Caco-2 (cell line): ENCODE measurements around the gene NPHP4. TPM values are rescaled to one million over a fixed set of nuclear protein-coding genes. Genes with fewer than 3 reads are reported as not detected.

Experiments used
- BruUV-seq: library from RNA; stranded (reverse); fragments of 400-500 nt; replicated peaks from 2 replicates; lab custom pipeline; 2021; lab: Mats Ljungman, UMichigan
- CTCF ChIA-PET: fragments of 300-600 bp; sonication (Branson Sonifier 250); formaldehyde crosslinking; loops from one replicate; lab custom pipeline; 2022; ENCODE audit warnings: antibody characterized with exemption; lab: Charles Lee
- POLR2A ChIA-PET: fragments of 300-600 bp; sonication (Branson Sonifier 250); formaldehyde crosslinking; loops from one replicate; lab custom pipeline; 2022; ENCODE audit warnings: antibody characterized with exemption; lab: Charles Lee
- DNase-seq, 2 experiments: peaks; one replicate each; pipeline versions ENCODE4 v3.0.0 to v3.0.0-alpha.2; 2020 to 2022
- H3K27me3 ChIP-seq: replicated peaks from 2 replicates; pipeline ENCODE4 v1.6.0; 2011; ENCODE audit warnings: low read length; ENCODE audit not compliant: control insufficient read depth, insufficient read depth
- H3K36me3 ChIP-seq: 2 replicates; pipeline ENCODE4 v1.5.1; 2011; ENCODE audit warnings: low read length; ENCODE audit not compliant: control insufficient read depth, insufficient read depth
- H3K4me1 ChIP-seq: fragments of 250-450 bp; sonication (Bioruptor Pico); 2 replicates; pipeline ENCODE4 v1.5.1; 2020; ENCODE audit warnings: mild to moderate bottlenecking
- H3K4me3 ChIP-seq: 2 replicates; pipeline ENCODE4 v1.5.1; 2011; ENCODE audit warnings: low read depth, mild to moderate bottlenecking, control low read depth, low read length
- H3K9me3 ChIP-seq: fragments of 250-450 bp; sonication (Bioruptor Pico); 2 replicates; pipeline ENCODE4 v1.5.1; 2020; ENCODE audit warnings: mild to moderate bottlenecking, moderate library complexity
- H3K27ac Mint-ChIP-seq: one replicate; pipeline ENCODE4 v1.8.0; 2022; ENCODE audit warnings: mixed read lengths; ENCODE audit not compliant: unreplicated experiment
- H3K27me3 Mint-ChIP-seq: one replicate; pipeline ENCODE4 v1.8.0; 2022; ENCODE audit warnings: mixed read lengths; ENCODE audit not compliant: insufficient read depth, unreplicated experiment
- H3K36me3 Mint-ChIP-seq: one replicate; pipeline ENCODE4 v1.8.0; 2022; ENCODE audit warnings: mild to moderate bottlenecking, mixed read lengths; ENCODE audit not compliant: insufficient read depth, unreplicated experiment
- H3K4me1 Mint-ChIP-seq: one replicate; pipeline ENCODE4 v1.8.0; 2022; ENCODE audit warnings: low read depth, mixed read lengths; ENCODE audit not compliant: unreplicated experiment
- H3K4me3 Mint-ChIP-seq: one replicate; pipeline ENCODE4 v1.8.0; 2022; ENCODE audit warnings: mild to moderate bottlenecking, moderate library complexity, mixed read lengths; ENCODE audit not compliant: unreplicated experiment
- H3K9me3 Mint-ChIP-seq: one replicate; pipeline ENCODE4 v1.8.0; 2022; ENCODE audit warnings: mixed read lengths; ENCODE audit not compliant: unreplicated experiment
- intact Hi-C: fragments of 100-400 bp; cut with micrococcal nuclease; formaldehyde crosslinking; loops from one replicate; pipeline ENCODE4 v1.10.0; 2022; ENCODE audit not compliant: unreplicated experiment
- total RNA-seq: library from RNA; stranded (reverse); gene quantifications from 2 replicates; pipeline ENCODE4 v1.2.3, GENCODE V29; 2022
- TF ChIP-seq, protein P1 (sequence below), 2 experiments: fragments of 200-600 bp in 1 of 2; IDR thresholded peaks; 1 replicate in 1 of 2; 2 replicates in 1 of 2; pipeline versions ENCODE4 v1.5.1 to v1.8.0; 2011 to 2022; ENCODE audit warnings: antibody characterized with exemption in 1 of 2, control low read depth in 1 of 2, inconsistent platforms in 1 of 2, low read depth in 1 of 2, low read length in 1 of 2, mild to moderate bottlenecking in 1 of 2, moderate library complexity in 1 of 2; ENCODE audit not compliant: insufficient read depth in 1 of 2, severe bottlenecking in 1 of 2, unreplicated experiment in 1 of 2

The NPHP4 gene
- total RNA-seq, 1 experiment from 2014 or later, result 12.3 TPM

DNA sequence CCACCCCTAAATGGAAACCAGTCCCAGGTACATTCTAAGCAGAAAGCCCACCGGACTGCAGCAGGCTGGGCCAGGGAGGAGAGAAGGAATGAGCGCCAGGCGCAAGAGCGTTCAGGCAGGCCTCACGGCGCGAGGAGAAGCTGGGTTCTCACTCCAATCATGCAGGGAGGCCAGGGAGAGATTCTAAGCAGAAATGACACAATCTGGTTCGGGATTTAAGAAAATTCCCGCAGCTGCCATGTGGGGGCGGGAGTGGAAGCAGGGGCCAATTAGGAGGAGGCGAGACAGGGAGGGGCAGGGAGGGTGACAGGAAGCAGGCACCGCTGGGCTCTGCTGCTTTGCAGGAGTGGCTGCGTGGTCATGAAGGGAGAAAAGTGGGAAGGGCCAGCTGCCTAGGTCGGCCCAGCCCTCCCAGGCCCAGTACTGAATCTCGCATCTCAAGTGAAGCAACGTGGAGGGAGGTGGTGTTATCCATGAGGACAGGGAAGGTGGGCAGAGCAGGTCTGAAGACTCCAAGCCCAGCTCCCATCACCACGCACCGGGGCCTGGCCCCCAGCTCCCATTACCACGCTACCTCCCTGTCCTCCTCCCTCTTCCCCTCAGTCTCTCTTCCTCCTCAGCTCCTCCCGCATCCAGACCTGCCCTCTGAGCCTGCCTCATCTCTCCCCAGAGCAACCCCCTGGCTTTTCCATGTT, 11.8 kb downstream of the NPHP4 start:
- Histone ChIP-seq H3K36me3 (no peaks in the 10 kb centered on the region; the same call in 1 of the 2 replicates), H3K4me1 (no peaks in the 10 kb centered on the region), H3K4me3 (no peak overlapping the region), H3K9me3 (no peaks in the 10 kb centered on the region), H3K27me3 (no peaks in the 10 kb centered on the region)
- no peaks in the 10 kb centered on the region for H3K27me3 Mint-ChIP-seq
- no peak overlapping the region for H3K27ac Mint-ChIP-seq
- H3K4me3 Mint-ChIP-seq, result no peak overlapping the region
- intact Hi-C loops, result no loop called here
- BruUV-seq, result no TSS peak
- TF ChIP-seq, protein P1, sequence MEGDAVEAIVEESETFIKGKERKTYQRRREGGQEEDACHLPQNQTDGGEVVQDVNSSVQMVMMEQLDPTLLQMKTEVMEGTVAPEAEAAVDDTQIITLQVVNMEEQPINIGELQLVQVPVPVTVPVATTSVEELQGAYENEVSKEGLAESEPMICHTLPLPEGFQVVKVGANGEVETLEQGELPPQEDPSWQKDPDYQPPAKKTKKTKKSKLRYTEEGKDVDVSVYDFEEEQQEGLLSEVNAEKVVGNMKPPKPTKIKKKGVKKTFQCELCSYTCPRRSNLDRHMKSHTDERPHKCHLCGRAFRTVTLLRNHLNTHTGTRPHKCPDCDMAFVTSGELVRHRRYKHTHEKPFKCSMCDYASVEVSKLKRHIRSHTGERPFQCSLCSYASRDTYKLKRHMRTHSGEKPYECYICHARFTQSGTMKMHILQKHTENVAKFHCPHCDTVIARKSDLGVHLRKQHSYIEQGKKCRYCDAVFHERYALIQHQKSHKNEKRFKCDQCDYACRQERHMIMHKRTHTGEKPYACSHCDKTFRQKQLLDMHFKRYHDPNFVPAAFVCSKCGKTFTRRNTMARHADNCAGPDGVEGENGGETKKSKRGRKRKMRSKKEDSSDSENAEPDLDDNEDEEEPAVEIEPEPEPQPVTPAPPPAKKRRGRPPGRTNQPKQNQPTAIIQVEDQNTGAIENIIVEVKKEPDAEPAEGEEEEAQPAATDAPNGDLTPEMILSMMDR (IDR thresholded peaks at IDR 0.05; ENCODE audit: insufficient read depth in 1 of 2, low read depth in 1 of 2, low read length in 1 of 2, severe bottlenecking in 1 of 2, unreplicated experiment in 1 of 2), result peak in 1 of 2 experiments; percentile 16
- ChIA-PET CTCF (no interaction called here), POLR2A (no interaction called here)
- peaks cover 18% of the 10 kb centered on the region for H3K36me3 Mint-ChIP-seq
- H3K4me1 Mint-ChIP-seq, result no peaks in the 10 kb centered on the region
- H3K9me3 Mint-ChIP-seq, result no peaks in the 10 kb centered on the region
- DNase-seq, result peak in 1 of 2 experiments; percentile 28

GRCh38 chr1:5979536-5980313, 12.5 kb downstream of the NPHP4 start:
- intact Hi-C loops, result no loop called here
- no peak overlapping the region for H3K4me3 ChIP-seq
- no peaks in the 10 kb centered on the region for H3K9me3 ChIP-seq
- Mint-ChIP-seq H3K4me1 (no peaks in the 10 kb centered on the region), H3K36me3 (peaks cover 18% of the 10 kb centered on the region), H3K4me3 (no peak overlapping the region), H3K27me3 (no peaks in the 10 kb centered on the region), H3K27ac (no peak overlapping the region), H3K9me3 (no peaks in the 10 kb centered on the region)
- ChIA-PET POLR2A (no interaction called here), CTCF (no interaction called here)
- H3K4me1 ChIP-seq, result no peaks in the 10 kb centered on the region
- no peaks in the 10 kb centered on the region for H3K27me3 ChIP-seq
- no TSS peak for BruUV-seq
- TF ChIP-seq, protein P1 (IDR thresholded peaks at IDR 0.05; ENCODE audit: insufficient read depth in 1 of 2, low read depth in 1 of 2, low read length in 1 of 2, severe bottlenecking in 1 of 2, unreplicated experiment in 1 of 2), result no peak
- DNase-seq, result no peak
- no peaks in the 10 kb centered on the region; the same call in 1 of the 2 replicates for H3K36me3 ChIP-seq

DNA sequence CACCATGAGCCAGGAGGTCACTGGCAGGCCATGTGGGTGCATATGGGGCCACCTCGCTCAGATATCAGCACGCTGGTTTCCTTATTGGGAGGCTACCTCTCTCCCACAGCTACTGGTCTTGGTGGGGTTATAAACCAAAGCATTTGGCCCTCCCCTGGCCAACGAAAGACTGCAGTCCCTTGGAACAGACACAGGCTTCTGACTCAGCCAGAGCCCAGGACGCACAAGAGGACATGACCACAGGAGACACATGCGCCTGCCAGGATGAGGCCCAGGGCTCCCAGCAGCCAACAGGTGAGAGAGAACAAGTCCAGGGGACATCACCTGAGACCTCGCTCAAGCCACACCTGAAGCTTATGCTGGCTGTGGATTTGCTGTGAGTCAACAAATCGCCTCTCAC, 13.8 kb downstream of the NPHP4 start:
- CTCF ChIA-PET, result no interaction called here
- intact Hi-C loops, result no loop called here
- Mint-ChIP-seq H3K27me3 (no peaks in the 10 kb centered on the region), H3K9me3 (no peaks in the 10 kb centered on the region), H3K4me1 (no peaks in the 10 kb centered on the region), H3K4me3 (no peak overlapping the region), H3K36me3 (peaks cover 18% of the 10 kb centered on the region), H3K27ac (peak overlapping the region; percentile 59)
- no peak overlapping the region for H3K4me3 ChIP-seq
- no peaks in the 10 kb centered on the region; the same call in 1 of the 2 replicates for H3K36me3 ChIP-seq
- no peak for DNase-seq
- H3K4me1 ChIP-seq, result no peaks in the 10 kb centered on the region
- H3K9me3 ChIP-seq, result no peaks in the 10 kb centered on the region
- H3K27me3 ChIP-seq, result no peaks in the 10 kb centered on the region
- BruUV-seq, result no TSS peak
- TF ChIP-seq, protein P1 (IDR thresholded peaks at IDR 0.05; ENCODE audit: insufficient read depth in 1 of 2, low read depth in 1 of 2, low read length in 1 of 2, severe bottlenecking in 1 of 2, unreplicated experiment in 1 of 2), result no peak
- POLR2A ChIA-PET, result no interaction called here
